Activated CD4-positive, alpha-beta T cell treated with anti-CD3 and anti-CD28 coated beads, Interleukin-2, amount 50 U/mL, for 1 hour (primary cell): ENCODE data around the gene IFNA14.
"Not testable (repeated sequence)": the region's sequence is repeated elsewhere in the genome, so short reads cannot be mapped to it uniquely, and the experiment has no call there.

ENCODE experiments used
- DNase-seq: peaks from one replicate; pipeline ENCODE4 v3.0.0-alpha.2; 2020

IFNA14 gene

DNA sequence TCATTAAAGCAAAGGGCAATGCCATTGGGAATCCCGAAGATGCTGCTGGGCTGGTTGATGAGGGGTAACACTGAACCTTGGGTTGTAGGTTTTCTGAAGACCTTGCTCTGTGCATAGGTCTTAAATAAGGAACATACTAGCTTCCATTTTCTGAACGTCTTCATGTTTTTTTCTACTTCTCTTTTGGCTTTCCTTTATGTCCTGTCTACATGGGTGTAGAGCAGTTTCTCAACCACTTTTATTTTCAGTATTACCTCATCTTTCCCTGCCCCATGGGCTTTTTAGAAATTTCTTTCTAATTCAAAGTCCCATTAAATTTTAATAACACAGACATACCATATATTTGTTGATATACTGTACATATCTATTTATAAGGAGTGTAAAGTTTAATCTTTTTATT, at the start of gene IFNA14:
Gene IFNA14, minus strand, starts transcription at position 95 of the 400 bp plus-strand sequence. Its CDS starts 70 bp downstream, at position 25.
- DNase-seq: no peak

DNA sequence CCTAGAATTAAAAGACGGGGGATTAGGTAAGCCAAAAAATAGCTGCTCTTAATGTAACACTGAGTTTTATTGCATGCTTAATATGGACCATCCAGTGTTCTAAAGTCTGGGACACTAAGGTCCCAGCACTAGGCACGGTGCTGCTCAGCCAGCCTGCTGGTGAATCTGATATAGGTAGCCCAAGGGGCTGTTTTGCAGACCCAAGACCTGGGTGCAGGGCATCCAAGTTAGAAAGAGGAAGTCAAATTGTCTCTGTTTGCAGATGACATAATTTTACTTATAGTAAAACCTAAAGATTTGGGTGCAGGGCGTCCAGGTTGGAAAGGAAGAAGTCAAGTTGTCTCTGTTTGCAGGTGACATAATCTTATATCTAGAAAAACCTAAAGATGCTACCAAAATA, 47.5 kb upstream of the IFNA14 start:
- DNase-seq: no peak

DNA sequence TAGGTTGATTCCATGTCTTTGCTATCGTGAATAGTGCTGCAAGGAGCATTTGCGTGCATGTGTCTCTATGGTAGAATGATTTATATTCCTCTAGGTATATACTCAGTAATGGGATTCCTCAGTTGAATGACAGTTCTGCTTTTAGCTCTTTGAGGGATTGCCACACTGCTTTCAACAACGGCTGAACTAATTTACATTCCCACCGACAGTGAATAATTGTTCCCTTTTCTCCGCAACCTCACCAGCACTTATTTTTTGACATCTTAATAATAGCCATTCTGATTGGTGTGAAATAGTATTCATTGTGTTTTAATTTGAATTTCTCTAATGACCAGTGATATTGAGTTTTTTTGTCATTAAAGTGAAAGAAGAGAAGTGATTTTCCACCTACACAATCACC, 46.9 kb upstream of the IFNA14 start:
- DNase-seq: no peak

DNA sequence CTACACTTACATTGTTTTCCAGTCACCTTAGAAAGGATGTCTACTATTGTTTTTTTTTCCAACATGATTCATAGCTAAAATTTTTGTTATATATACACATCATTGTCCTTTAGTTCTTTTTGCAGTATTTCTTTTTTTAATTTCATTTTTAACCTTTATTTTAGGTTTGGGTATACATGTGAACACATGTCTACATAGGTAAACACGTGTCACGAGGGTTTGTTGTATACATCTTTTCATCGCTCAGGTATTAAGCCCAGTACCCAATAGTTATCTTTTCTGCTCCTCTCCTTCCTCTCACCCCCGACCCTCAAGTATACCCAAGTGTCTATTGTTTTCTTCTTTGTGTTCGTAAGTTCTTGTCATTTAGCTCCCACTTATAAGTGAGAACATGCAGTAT, 46.3 kb upstream of the IFNA14 start:
- no peak for DNase-seq

DNA sequence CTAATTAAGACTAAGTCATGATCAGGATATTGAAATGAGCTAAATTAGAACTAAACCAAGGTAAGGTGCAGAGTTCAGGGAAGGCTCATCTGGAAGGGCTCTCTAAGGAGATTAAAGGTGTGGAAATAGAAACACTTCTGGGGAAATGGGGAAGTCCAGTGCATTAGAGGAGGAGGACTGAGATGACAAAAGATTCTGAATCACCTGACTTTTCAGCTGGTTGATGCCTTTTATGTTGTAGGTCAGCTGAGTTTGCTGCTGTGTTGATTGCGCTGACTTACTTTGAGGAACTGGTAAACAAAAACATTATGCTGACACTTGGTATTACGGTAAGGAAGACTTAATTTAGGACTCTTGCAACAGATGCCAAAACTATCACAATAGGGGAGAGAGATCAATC, 41.5 kb upstream of the IFNA14 start:
- no peak for DNase-seq

DNA sequence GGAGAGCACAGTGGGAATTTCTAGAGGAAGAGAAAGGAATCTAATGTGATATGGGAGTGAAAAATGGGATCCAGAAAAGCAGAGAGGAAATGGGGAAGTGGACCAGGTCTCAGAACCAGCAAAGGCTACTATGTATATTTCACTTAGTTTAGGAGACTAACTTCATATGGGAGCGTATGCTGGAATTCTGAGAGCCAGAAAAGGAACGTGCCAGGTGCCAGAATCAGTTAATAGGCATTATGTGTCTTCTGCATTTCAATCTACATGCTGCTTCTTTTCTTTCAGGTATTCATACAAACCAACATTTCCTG, 28.5 kb upstream of the IFNA14 start:
- DNase-seq: no peak

DNA sequence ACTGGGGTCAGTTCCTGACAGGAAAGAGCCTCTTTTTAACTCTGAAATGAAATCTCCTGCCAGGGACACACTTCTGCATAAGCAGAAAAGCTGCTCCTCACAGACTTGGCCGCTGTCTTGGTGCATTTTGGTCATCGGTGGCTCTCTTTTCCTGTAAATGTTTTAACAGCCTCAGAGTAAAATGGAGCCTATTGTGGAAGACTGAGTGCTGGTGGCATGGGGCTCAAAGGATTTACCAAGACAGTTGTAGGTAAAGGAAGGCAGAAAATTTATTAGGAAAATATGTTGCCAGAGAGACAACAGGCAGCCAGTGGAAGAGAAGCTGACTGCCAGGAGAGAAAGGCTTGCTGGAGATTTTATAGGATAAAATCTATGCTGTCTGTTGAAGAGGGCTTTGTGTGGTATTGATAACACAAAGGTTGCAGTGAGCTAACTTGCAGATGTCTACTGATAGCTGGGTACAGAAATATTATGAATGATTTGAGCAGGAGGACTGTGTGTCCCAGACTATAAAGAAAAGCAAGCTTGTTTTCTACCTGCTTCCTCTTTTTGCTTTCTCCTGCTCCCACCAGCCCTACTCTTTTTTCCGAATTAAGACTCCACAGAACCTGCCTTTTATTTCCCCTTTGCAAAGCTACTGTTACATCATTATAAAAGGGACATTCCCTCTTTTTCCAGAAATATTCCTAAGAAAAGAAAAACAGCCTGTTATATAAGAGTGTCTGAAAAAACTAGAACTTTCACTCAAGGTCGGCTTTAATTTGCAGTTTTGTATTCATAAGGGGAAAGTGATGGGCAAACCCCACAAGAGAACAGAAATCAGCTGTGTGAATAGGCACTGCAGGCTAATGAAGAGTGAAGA, 27.9 kb upstream of the IFNA14 start:
- no peak for DNase-seq

DNA sequence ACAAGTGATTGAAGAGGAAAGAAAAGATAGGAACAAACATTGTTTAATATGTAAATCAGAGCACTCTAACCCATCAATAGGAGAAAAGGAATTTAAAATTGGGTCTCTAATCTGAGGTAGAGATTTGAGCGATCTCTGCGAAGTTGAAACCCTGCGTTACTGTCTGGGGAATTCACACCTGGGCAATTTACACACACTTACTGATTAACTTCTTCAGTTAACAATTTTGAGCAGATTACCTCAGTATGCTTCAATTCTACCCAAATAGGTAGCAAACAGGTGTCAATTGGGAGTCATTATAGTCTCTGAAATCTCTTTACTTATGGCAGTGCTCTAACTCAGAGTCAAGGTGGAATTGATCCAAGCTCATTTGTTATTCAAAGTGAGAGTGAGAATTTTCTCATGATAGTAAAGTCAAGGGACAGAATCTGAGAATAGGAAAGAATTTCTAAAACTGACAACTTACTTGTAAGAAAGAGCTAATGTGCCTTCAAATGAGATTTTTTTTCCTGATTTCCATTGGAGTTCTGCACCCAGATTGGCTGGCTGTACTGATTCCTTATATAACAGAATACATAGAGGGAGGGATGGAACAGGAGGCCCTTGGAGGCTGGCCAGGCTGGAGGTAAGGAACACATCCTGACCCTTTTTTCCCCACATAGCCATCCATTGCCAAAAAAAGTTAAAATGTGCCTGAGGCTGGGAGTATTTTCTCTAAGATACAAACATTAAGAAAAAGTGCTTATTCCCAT, 27.1 kb upstream of the IFNA14 start:
- no peak for DNase-seq

DNA sequence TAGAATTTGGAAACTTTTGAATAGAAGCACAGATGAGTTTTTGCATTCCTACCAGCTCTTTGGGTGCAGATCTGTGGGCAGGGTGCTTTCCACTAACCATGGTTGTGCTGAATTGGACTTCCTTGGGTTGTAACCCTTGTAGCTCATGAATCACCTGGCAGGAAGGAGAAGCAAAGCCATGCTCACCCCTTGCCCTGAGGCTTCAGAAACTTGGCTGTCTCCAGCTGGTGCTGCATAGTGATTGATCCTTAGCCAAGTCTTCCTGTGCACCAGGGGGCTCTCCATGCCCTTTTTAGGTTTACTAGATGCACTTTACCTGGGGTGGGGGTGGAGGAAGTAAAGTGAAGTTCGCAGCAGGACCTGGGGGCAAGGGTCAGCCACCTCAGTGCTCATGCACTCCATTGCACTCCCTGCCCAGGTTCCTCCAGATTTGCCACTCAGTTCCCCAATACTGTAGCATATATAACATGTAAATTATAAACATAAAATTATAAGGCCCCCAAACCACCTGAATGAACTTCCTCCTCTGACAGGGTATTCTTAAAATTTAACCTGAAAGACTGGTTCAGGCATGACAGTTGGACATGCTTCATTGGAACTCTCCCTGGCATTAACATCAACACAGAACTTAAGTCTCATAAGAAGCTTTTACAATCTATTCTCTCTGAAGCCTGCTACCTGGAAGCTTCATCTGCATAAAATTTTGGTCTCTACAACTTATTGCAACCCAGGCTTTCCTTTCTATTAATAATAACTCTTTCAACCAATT, 25.8 kb upstream of the IFNA14 start:
- DNase-seq: no peak

DNA sequence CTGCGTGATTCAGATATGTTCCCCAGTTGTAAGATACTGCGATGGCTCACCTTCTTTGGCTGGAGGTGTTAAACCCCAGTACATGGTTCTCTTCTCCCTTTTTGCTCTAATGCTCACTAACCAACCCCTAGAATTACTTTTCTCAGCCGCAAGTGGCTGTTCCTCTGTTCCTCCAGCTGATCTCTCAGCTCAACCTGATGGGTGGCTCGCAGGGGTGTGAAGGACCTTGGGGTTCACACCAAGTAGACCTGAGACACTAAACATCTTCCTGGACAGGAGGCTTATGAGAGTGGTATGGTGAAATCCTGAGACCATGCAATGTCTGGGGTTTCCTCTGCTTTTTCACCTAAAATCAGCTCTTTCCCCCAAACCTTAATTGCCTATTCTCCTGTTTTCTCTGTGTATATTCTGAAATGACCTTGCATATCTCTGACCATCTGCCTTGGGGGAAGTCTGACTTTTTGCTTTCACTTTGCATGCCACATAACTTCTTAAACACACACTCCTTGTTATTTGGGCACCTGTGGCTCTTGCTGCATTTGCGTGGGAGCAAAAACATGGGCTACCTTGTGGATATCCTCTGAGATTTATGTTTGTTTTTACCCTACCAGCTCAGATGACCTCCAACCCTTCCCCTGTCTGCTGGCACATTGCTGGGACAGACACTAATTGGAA, 15.9 kb upstream of the IFNA14 start:
- DNase-seq: no peak

DNA sequence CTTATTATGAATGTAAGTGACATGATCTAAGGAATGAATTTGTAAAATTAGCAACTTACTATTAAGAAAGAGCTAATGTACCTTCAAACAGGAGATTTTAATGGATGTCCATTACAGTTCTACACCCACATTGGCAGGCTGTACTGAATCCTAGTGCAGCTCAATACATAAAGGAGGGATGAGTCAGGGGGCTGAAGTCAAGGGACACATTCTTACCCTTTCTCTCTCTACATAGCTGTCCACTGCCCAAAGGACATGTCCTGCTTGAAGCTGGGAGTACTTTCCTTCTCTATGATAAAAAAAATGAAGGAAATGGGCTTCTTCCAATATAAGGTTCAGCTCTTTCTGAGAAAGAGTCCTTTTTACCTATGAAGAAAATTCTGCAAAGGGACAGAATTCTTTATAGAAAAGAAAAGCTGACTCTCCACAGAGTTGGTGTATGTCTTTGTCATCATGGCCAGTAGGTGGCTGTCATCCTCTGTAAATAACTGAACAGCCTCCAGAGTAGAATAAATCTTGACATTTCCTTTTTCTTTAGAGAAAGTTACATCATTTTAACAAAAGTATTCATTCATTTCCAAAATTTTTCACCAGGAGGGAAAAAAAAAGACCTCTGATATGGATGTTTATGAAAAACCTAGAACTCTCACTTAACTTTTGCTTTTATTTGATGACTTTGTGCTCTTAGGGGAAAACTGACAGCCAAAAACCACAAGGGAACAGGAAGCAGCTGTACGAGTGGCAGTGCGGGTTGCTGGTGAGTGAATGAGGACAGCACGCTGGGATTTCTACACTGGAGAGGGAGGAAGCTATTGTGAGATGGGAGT, 13.1 kb upstream of the IFNA14 start:
- no peak for DNase-seq

DNA sequence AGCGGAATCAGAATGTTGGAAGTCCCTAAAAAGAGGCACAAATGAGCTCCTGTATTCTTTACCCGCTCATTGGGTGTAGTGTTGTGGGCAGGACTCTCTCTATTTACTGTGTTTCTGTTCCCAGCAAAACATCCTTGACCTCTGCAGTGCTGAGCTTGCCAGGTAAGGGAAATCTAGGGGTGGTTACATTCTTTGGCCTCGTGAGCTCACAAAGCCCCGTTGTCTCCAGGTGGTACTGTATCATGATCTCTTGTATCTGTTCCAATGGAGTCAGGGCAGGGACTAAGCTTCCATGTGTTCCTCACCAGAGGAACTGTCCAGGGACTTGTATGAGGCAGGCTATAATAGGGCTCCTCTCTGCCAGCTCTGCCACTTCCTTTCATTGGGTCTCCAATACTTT, 11.8 kb upstream of the IFNA14 start:
- DNase-seq: no peak

DNA sequence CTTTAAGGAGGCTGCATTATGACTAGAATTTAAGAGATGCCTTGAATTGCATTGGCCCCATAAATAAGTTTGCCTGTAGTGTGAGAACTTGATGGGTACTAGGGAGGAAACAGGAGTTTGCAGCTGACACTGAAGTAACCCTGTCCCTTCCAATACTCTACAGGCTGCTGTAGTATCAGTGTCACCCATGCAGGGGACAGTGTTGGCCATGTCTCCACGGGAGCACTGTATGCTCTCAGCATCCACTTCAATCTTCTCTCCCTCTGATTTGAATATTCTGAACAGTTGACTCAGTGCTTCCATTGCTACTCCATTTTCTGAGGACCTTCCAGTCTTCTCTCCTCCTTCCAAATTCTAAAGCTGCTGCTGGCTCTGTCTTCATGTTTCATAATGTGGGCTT, 11.4 kb upstream of the IFNA14 start:
- DNase-seq: no peak

DNA sequence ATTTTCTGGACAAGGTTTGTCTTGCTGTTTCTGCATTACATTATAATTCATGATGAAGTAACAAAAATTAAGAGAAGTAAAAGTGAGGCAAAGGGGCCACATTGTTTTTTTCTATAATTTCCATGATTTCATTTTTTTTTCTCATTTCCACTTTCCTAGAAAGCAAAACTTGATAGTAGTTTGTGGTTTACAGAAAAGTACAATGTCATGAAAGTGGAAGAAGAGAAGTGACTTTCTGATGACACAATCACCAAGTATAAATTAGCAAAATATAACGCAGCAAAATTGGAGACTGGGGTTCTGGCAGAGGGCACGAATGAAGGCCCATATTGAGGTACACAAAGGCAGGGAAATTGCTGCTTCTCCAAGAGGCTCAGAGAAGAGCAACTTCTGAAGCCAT, 5.0 kb upstream of the IFNA14 start:
- DNase-seq: no peak

DNA sequence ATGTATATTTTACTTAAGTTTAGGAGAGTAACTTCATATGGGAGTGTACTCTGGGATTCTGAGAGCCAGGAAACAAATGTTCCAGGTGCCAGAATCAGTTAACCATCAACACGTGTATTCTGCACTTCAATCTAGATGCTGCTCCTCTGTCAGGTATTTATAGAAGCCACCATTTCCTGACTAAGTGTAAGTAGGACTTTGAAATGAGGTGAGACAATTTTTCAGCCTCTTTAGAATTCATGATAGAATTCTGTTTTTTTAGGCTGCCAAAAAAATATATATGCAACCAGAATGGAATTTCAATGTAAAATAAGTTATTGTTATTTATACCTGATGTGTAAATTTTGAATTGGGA, 3.5 kb downstream of the IFNA14 start:
- not testable (repeated sequence) for DNase-seq

DNA sequence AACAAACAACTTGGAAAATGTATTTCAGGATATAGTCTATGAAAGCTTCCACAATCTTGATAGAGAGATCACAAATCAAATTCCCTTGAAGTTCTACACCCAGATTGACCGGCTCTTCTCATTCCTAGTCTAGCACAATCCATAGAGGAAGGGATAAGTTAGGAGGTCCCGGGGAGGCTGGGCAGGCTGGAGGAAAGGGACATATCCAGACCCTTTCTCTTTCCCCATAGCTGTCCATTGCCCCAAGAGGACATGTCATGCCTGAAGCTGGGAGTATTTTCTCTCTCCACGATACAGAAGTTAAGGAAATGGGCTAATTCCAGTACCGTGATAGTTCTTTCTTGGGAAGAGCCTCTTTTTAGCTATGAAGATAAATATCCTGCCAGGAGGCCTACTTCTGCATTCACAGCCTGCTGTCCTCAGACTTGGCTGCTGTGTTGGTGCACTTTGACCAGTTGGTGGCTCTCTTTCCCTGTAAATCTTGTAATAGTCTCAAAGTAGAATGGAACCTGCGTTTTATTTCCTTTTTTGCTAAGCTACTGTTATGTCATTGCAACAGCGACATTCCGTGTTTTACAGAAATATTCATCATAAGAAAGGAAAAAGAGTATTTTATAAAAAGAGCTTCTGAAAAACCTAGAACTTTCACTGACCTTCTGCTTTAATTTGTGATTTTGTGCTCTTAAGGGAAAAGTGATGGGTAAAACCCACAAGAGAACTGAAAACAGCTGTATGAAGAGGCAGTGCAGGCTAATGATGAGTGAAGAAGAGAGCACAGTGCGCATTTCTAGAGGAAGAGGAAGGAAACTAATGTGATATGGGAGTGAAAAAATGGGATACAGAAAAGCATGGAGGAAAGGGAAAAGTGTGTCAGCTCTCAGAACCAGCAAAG, 4.1 kb downstream of the IFNA14 start:
- peak; percentile 8 for DNase-seq

DNA sequence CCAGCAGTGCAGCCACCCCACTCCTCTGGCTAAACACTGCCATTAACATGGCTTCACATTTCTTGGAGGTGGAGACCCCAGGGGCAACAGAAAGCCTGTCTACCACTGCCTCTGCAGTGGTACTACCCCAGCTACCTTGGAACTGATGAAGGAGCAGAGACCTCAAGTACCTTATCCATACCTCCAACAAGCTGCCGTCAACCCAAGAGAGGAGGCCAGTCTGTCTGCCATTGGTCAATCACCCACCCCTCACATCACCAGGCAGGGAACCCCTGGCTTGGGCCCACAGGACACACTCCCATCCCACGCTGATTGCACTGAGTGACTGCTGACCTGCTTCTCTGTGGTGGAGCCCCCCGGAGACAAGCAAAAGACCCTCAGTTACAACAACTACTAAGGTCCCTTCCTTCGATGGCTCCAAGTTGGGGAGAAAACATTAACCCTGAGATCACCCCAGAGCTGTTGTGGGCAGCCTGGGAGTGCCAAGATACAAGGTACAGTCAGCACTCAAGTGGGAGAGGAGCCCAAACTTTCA, 5.6 kb downstream of the IFNA14 start:
- no peak for DNase-seq

DNA sequence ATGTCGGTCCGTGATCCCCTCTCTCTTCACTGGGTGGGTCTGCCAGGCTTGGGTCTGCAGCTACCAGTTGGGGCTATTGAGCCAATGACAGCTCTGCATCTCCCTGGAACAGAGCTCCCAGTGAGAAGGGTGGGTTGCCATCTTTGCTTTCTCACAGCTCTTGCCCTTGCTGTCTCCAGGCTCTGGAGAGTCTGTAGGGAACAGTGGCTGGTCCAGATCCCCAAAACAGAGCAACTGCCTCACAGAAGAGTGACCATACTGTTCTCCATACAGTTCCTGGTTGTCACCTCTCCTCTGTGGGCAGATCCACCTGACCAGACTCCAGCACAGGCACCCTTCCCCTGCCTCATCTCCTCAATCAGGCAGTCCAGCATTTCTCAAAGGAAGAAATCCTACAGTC, 6.5 kb downstream of the IFNA14 start:
- no peak for DNase-seq

DNA sequence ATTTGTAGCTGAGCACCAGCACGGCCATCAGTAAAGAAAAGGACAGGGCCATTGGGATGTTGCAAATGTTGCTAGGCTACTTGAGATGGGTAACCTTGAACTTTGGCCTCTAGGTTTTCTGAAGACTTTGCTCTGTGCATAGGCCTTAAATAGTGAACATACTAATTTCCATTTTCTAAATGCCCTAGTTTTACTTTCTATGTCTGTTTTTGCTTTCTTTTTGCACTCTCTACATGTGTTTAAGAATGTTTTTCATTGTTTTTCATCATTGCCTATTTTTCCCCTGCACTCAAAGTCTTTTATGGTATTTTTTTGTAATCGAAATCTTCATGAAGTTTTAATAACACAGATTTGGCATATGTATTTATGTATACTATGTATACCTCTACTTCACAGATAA, 11.7 kb downstream of the IFNA14 start, which contains the start of gene IFNA17:
Gene IFNA17, minus strand, starts transcription at position 101 of the 400 bp plus-strand sequence. Its CDS starts 49 bp downstream, at position 52.
- DNase-seq: no peak

DNA sequence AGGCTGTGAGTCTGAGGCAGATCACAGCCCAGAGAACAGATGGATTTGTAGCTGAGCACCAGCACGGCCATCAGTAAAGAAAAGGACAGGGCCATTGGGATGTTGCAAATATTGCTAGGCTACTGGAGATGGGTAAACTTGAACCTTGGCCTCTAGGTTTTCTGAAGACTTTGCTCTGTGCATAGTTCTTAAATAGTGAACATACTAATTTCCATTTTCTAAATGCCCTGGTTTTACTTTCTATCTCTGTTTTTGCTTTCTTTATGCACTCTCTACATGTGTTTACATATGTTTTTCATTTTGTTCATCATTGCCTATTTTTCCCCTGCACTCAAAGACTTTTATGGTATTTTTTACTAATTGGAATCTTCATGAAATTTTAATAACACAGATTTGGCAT, 22.6 kb downstream of the IFNA14 start, which contains the start of gene IFNA16:
Gene IFNA16, minus strand, starts transcription at position 101 of the 400 bp plus-strand sequence. Its CDS starts 6 bp downstream, at position 95.
- not testable (repeated sequence) for DNase-seq
